ENCODE measurements around the gene PAPSS1. TPM values are rescaled to one million over a fixed set of nuclear protein-coding genes. Genes with fewer than 3 reads are reported as not detected.

PAPSS1 gene
- total RNA-seq, 4 donors from 2014 or later, result 46.9 to 58.9 (median 54.6) TPM

- 96 to 100% methylated on average over 1 of the region's 1 CpG for WGBS, 2 donors
- no peak for DNase-seq (ENCODE audit: low spot score in 2 of 2)
- no peak for TF ChIP-seq CTCF (IDR thresholded peaks at IDR 0.05)
- no peak overlapping the region for H3K4me3 ChIP-seq (ENCODE audit: low read depth, poor library complexity, severe bottlenecking)
- intact Hi-C loops (cut with DNase I; ENCODE audit: low total_unique reads), result no loop called here
Measured at GRCh38 chr4:107615809-107616208, 104.2 kb downstream of the PAPSS1 start.

GRCh38 chr4:107603430-107603829 is 116.6 kb downstream of the PAPSS1 start:
- no peak overlapping the region for H3K4me3 ChIP-seq (ENCODE audit: low read depth, poor library complexity, severe bottlenecking)
- intact Hi-C loops (cut with DNase I; ENCODE audit: low total_unique reads), result no loop called here
- WGBS, 2 donors, result 89% methylated on average over 4 of the region's 4 CpGs
- TF ChIP-seq POLR2A (IDR thresholded peaks at IDR 0.05) (no peak), CTCF (IDR thresholded peaks at IDR 0.05) (no peak)
- DNase-seq (ENCODE audit: low spot score in 2 of 2), result no peak

GRCh38 chr4:107600983-107601382 is 119.1 kb downstream of the PAPSS1 start:
- intact Hi-C loops (cut with DNase I; ENCODE audit: low total_unique reads), result no loop called here
- TF ChIP-seq CTCF (IDR thresholded peaks at IDR 0.05) (no peak), POLR2A (IDR thresholded peaks at IDR 0.05) (no peak)
- DNase-seq (ENCODE audit: low spot score in 2 of 2), result no peak
- H3K4me3 ChIP-seq (ENCODE audit: low read depth, poor library complexity, severe bottlenecking), result no peak overlapping the region

GRCh38 chr4:107600436-107600835 is 119.6 kb downstream of the PAPSS1 start:
- DNase-seq (ENCODE audit: low spot score in 2 of 2), result no peak
- no peak for TF ChIP-seq POLR2A (IDR thresholded peaks at IDR 0.05)
- no peak for TF ChIP-seq CTCF (IDR thresholded peaks at IDR 0.05)
- intact Hi-C loops (cut with DNase I; ENCODE audit: low total_unique reads), result no loop called here
- H3K4me3 ChIP-seq (ENCODE audit: low read depth, poor library complexity, severe bottlenecking), result no peak overlapping the region
- 45 to 61% methylated on average over 2 of the region's 2 CpGs for WGBS, 2 donors

GRCh38 chr4:107599841-107600240 is 120.2 kb downstream of the PAPSS1 start:
- intact Hi-C loops (cut with DNase I; ENCODE audit: low total_unique reads), result no loop called here
- no peak overlapping the region for H3K4me3 ChIP-seq (ENCODE audit: low read depth, poor library complexity, severe bottlenecking)
- DNase-seq (ENCODE audit: low spot score in 2 of 2), result no peak
- no peak for TF ChIP-seq CTCF (IDR thresholded peaks at IDR 0.05)
- TF ChIP-seq POLR2A (IDR thresholded peaks at IDR 0.05), result no peak
- WGBS, 2 donors, result 32 to 44% methylated on average over 3 of the region's 3 CpGs

- no peak for DNase-seq (ENCODE audit: low spot score in 2 of 2)
- no peak overlapping the region for H3K4me3 ChIP-seq (ENCODE audit: low read depth, poor library complexity, severe bottlenecking)
- WGBS, 2 donors, result 79 to 86% methylated on average over 1 of the region's 1 CpG
- intact Hi-C loops (cut with DNase I; ENCODE audit: low total_unique reads), result no loop called here
- TF ChIP-seq CTCF (IDR thresholded peaks at IDR 0.05), result no peak
- no peak for TF ChIP-seq POLR2A (IDR thresholded peaks at IDR 0.05)
Measured at GRCh38 chr4:107593230-107593629, 126.8 kb downstream of the PAPSS1 start.

All from lower leg skin (tissue), 4 donors.